IPS DF 4.7 (cell line): Measurements from ENCODE around the gene BECN2.
A peak's percentile ranks its signal among the peaks of the same experiment; 100 is the strongest.

Experiments used
- DNase-seq: peaks from one replicate; pipeline ENCODE4 v3.0.0-alpha.2; 2013; ENCODE audit warnings: low spot score; ENCODE audit errors: extremely low read depth

Gene BECN2, protein sequence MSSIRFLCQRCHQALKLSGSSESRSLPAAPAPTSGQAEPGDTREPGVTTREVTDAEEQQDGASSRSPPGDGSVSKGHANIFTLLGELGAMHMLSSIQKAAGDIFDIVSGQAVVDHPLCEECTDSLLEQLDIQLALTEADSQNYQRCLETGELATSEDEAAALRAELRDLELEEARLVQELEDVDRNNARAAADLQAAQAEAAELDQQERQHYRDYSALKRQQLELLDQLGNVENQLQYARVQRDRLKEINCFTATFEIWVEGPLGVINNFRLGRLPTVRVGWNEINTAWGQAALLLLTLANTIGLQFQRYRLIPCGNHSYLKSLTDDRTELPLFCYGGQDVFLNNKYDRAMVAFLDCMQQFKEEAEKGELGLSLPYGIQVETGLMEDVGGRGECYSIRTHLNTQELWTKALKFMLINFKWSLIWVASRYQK

DNA sequence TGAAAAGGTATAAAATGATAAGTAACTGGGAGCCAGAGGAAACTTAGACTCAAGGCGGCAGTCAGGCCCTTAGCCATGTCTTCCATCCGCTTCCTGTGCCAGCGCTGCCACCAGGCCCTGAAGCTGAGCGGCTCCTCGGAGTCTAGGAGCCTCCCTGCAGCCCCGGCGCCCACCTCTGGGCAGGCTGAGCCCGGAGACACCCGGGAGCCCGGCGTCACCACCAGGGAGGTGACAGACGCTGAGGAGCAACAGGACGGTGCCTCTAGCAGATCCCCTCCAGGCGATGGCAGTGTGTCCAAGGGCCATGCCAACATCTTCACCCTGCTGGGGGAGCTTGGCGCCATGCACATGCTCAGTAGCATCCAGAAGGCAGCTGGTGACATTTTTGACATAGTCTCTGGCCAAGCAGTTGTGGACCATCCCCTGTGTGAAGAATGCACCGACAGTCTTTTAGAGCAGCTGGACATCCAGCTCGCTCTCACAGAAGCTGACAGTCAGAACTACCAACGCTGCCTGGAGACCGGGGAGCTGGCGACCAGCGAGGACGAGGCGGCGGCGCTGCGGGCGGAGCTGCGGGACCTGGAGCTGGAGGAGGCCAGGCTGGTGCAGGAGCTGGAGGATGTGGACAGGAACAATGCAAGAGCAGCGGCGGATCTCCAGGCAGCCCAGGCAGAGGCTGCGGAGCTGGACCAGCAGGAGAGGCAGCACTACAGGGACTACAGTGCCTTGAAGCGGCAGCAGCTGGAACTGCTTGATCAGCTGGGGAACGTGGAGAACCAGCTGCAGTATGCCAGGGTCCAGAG lies at the start of gene BECN2:
BECN2 (plus strand) TSS at position 76 of the 803 bp plus-strand sequence; CDS start at position 76, 0 bp downstream.
- DNase-seq, result no peak

DNA sequence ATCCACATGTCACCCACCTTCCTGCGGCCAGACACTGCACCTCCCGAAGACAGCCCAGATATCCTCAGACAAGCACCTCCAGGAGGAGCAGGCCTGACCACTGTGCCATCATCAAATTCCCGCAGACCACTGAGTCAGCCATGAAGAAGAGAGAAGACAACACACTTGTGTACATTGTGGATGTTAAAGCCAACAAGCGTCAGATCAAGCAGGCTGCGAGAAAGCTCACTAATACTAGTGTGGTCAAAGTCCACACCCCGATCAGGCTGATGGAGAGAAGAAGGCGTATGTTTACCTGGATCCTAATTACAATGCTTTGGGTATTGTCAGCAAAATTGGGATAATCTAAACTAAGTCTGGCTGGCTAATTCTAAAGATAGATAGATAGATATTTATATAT lies 41.4 kb upstream of the BECN2 start:
- no peak for DNase-seq

DNA sequence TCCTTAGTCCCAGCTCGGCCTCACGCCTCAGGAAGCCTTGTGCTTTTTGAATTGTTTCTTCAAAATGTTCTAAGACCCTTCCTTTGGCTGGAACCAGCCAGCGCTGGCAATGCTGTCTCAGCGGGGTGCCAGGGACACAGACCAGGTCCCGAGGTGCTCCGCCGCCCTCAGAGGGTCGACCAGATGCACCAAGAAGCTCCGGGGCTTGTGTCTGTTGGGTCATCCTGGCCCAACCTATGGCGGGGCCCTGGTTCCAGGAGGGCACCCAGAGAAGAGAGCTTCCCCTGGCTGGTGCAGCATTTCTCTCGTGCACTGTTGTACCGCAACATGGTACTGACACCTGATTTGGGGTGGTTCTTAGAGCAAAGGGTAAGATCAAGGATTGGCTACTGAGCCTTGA lies 40.1 kb upstream of the BECN2 start:
- no peak for DNase-seq

DNA sequence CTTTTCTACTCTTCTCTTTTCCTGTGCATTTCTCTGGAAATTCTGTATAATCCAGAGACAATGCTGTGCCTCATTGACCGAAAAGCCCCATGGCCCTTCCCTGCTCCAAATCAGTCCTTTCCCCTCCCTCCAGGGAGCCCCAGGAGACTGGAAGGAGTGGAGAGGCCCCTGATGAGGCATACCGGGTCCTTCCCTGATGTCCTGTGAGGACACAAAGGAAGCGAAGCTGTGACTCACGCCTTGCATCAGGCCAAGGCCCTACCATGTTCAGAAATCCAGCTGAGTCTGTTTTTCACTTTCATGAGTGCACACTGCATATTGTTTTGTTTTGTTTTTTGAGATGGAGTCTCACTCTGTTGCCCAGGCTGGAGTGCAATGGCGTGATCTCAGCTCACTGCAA lies 38.7 kb upstream of the BECN2 start:
- DNase-seq, result no peak

DNA sequence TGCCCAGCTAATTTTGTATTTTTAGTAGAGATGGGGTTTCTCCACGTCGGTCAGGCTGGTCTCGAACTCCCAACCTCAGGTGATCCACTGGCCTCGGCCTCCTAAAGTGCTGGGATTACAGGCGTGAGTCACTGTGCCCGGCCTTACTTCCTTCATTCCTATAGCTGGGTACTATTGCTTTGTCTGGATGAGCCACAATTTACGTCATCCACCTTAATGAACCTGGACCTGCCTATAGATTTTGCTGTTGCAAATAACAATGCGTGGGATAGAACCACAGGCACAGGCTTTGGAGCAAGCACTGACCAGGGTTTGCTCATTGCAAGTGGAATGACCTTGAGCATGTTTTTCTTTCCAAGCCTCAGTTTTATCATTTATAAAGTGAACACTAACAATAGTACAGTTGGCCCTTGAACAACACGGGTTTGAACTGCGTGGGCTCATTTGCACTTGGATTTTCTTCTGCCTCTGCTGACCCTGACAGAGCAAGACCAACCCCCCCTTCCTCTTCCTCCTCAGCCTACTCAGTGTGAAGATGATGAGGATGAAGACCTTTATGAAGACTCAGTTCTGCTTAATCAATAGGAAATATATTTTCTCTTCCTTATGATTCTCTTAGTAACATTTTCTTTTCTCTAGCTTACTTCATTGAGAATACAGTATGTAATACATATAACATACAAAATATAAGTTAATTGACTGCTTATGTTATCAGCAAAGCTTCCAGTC lies 33.3 kb upstream of the BECN2 start:
- DNase-seq, result no peak

DNA sequence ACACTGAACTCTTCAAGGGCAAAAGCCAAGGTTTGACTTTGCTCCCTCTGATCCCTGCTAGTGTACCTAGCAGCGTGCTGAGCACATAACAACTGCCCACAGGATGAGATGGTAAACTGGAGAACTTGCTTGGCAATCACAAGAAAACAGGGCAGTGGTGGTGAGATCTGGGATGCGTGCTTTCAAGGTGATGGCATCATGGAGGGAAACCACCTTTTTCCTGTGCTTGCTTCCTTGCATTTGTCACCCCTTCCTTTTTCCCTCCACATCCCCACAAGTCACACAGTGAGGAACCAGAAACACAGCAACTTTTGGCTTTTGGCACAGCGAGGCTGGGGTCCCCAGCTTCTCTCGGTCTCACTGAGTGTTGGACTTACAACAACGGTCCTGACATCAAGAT lies 31.4 kb upstream of the BECN2 start:
- no peak for DNase-seq

DNA sequence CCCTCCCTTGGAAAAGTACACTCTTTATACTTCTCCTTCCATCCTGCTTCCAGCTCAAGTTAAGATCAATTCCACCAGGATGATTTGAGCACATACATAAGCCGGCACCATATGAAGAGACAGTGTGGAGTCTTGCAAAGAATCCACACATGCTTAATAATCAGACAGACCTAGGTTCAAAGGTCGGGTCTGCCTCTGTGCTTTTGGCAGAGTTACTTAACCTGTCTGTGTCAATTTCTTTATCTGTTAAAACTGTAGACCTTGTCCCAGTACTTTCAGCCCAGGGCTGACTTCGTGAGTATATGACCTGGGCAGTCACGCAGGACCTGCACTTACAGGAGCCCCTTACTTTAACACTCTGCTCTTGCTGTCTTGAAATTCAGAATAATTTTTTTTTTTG lies 30.2 kb upstream of the BECN2 start:
- no peak for DNase-seq

DNA sequence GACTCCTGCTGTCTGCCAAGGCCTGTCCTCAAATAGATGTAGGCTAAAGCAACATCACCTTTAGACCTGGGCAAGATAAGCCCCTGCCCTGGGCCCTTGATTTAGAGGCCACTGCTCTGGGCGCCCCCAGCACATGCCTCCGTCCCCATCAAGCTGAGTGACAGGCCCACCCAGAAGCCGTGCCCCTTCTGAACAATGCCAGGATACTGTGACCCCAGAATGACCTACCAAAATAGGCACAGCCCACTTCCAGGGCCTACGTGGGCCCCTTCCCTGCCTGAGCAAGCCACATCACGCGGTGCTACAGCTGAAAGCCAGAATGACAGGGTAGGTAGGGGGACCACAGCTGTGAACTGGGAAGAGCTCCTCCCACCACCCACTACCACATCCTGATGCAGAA lies 24.7 kb upstream of the BECN2 start:
- DNase-seq, result no peak

DNA sequence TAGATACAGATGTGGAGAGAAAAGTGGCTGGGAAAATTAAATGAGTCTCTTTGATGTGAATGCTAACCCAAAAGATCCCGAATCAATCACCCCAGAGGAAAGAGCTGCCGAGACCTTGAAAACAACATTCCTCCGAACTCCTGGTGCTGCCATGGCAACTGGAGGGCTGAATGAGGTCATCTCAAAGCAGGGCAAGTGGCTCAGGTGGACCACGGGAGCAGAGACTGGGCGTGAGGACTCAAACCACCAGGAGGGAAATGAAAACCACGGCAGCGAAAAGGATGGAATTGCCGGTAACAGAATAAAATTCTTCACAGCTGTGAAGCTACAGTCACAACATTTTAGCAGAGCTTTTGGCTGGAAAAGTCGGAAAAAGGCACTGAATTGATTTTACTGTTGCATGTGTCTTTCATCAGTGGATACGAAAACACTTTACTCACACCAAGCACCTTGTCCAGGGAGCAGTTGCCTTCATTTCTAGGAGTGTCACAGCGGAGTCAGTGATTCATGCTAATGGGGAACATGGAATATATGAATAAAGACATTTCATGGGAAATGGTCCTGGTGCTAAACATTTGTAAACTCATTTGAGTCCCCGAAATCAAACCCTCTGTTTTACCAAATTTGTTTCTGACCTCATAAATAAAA lies 23.2 kb upstream of the BECN2 start:
- peak; percentile 14 for DNase-seq

DNA sequence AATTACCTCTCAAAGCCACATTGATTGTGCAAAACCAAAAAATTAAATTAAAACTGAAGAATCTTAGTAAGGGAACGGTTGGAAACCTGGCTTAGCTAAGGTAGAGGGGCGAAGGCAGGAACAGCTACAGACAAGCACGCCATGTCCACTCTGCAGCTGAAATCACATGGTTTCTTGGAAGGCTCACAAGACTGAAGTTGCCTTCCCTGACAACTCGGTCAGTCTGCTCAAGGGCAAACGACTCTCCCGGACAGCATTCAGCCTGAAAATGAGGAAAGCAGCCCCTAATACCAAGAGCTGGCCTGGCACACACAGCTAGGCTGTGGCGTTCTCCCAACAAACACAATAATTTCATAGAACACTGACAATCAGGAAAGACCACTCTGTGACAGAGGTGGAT lies 22.7 kb upstream of the BECN2 start:
- DNase-seq, result no peak

DNA sequence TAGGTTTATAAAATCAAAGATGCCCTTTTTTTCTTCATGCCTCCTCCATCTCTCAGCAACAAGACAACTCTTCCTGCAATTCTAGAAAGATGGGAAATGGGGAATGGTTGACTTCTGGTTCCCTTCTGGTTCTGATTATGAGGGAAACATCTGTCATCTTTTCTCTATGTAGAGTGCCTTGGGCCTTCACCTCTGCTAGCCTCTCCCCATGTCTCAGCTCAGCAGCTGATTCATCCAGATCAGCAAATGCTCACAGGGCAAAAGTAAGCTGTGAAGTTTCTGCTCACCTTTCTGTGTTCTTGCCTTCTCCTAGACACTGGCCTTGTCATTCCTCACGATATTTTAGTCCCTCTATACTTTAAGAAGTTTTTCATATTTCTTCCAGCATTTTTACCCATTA lies 17.8 kb upstream of the BECN2 start:
- DNase-seq, result no peak

DNA sequence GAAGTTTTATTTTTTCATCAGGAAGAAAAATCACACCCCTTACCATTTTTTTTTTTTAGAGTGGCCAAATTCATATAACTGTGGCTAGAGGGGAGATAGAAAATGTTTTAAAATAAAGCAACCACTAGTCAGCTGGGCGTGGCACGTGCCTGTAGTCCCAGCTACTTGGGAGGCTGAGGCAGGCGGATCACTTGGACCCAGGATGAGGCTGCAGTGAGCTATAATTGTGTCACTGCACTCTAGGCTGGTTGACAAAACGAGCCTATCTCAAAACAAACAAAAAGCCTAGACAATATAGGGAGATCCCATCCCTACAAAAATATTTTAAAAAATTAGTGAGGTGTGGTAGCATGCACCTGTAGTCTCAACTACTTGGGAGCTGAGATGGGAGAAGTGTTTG lies 14.8 kb upstream of the BECN2 start:
- no peak for DNase-seq

DNA sequence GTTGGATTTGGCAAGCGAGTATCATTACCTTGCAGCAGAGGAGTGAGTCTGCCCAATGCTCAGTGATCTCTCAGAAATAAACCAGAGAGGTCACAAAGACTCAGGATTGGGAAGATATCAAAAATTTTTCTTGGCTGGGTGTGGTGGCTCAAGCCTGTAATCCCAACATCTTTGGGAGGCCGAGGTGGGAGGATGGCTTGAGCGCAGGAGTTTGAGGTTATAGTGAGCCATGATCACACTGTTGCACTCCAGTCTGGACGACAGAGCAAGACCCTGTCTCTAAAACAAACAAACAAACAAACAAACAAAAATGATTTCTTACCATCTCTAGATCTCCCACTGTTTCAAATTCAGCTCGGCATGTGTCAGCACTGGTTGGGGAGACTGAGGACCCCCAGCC lies 13.3 kb upstream of the BECN2 start:
- DNase-seq, result no peak

DNA sequence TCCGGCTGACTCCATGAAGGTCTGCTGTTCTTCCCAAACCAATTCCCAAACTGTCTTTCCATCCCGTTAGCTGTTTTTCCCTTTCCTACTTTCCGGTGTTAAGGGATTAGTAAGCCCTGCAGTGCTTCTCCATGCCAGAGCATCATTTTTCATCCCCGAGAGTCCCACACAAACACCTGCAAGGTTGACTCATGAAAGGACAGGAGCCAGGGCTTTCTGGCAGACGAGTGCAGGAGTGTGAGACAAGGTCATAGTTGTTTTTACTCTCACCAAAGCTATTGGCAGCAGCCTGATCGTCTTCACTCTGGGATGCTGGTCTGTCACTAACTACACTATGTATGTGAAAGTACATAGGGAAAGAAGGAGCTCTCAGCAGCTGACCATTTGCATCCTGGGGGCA lies 10.2 kb upstream of the BECN2 start:
- DNase-seq, result no peak

DNA sequence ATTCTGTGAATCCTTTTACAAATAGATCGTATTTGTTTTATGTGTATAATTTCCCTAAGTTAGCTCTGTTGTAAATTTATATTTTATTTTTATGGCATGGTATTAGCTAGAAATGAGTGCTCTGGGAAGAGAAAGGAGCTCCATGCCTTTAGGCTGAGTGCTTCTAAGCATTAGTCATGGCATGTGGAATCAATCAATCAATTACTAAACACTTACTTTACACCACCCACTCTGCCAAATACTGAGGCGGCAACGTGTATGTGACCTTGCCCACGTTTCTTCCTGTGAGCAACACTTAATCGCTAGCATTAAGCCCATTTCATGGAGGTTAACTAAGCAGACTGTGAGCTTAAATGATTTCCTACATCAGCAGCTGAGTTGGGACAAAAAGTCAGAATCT lies 7.2 kb upstream of the BECN2 start:
- no peak for DNase-seq

DNA sequence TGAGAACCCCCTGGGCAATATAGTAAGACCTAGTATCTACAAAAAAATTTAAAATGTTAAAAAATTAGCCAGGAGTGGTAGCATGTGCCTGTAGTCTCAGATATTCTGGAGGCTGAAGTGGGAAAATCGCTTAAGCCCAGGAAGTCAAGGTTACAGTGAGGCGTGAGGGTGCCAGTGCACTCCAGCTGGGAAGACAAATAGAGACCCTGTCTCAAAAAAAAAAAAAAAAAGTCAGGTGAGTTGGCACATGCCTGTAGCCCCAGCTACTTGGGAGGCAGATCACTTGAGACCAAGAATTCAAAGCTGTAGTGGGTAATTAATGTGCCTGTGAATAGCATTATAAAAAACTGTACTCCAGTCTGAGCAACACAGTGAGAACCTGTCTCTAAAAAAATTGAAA lies 4.6 kb downstream of the BECN2 start:
- DNase-seq, result no peak

DNA sequence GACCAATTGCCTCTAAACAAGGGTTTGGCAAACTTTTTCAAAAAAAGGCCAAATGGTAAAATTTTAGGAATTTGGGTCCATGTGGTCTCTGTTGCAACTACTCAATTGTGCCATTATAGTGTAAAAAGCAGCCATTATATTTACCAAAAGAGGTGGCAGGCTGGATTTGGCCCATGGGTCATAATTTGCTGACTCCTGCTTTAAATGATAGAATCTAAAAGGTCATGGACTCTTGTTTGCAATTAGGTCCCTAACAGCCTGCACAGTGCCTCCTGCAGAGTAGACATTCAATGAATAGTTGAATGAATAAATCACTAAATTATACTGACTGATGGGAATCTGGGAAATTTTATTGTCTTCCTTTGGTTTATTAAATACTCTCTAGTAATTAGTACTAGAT lies 6.2 kb downstream of the BECN2 start:
- no peak for DNase-seq

DNA sequence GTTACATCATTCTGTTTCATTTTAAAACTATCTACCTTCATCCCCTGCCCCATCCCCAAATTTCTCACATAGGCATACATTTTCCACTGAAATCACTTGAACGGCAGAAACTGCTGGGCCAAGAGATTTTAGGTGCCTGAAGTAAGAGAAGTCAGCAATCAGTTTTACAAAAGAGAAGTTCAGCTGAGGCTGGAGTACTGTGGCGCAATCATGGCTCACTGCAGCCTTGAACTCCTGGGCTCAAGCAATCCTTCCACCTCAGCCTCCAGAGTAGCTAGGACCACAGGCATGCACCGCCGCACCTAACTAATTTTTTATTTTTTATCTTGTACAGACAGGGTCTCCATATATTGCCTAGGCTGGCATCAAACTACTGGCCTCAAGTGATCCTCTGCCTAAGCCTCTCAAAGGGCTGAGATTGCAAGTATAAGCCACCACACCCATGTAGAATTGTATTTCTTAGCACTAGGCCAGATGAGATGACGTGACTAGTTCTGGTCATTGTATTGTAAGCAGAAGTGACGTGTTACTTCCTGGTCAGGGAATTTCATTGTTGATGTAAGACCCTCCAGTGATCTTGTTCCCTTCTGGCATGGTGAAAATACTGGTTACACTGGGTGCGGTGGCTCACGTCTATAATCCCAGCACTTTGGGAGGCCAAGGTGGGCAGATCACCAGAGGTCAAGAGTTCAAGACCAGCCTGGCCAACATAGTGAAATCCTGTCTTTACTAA lies 7.1 kb downstream of the BECN2 start:
- no peak for DNase-seq

DNA sequence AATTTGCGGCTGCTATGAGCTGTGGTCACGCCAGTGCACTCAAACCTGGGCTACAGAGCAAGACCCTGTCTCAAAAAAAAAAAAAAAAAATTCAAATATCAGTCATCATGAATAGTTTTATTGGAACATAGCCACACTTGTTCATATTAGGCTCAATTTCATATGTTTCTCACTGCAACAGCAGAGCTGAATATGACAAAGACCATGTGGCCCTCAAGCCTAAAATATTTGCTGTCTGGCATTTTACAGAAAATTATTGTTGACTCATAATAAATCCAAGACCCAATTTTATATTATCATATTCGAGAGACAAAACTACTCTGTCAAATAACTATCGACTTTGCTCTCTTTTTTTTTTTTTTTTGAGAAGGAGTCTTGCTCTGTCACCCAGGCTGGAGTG lies 11.0 kb downstream of the BECN2 start:
- DNase-seq, result no peak

DNA sequence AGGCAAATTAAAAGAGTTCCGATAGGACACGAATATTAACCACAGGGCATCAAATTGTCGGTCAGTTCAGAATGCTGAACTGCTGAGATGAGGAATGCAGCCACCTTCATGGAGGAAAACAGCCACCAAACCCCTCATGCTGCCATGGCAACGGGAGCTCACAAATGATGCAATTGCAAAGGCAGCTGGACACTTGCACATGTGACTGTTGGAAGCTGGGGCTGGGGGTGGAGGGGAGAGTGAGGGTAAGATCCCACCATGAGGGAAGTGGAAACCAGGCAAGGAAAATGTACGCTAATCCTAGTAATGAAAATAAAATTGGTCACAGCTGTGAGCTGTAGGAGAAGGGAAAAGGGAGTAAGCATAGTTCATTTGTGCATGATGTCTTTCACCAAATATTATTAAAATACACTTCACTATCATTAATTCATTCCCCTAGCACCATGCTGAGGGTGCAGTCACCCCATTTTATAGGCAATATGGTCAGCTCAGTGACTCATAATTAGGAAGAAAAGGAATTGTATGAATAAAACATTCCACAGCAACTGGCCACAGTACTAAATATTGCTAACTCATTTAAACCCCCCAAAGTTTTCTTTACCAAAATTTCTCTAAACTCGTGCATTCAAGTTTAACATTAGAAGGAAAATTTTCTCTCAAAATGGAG lies 15.3 kb downstream of the BECN2 start:
- no peak for DNase-seq
